ENCODE results near the gene TRIM17. TPM values are rescaled to one million over a fixed set of nuclear protein-coding genes. Genes with fewer than 3 reads are reported as not detected.

Gene TRIM17
- total and polyA plus RNA-seq, 9 of the 15 experiments (the other 6 are each of a cell fraction or from before 2014, with no cell fraction given) = not detected

- TF ChIP-seq DIDO1 (tag; IDR thresholded peaks at IDR 0.05; ENCODE audit: low read depth) = no peak
- no peak for TF ChIP-seq ZNF384 (IDR thresholded peaks at IDR 0.05; ENCODE audit: low read depth, low read length)
- TF ChIP-seq KDM1A (IDR thresholded peaks at IDR 0.05) = no peak
- no peak for TF ChIP-seq NR3C1 (CRISPR knock-in tag; IDR thresholded peaks at IDR 0.05)
- no peak for TF ChIP-seq E2F5 (CRISPR knock-in tag; IDR thresholded peaks at IDR 0.05)
- no peak for TF ChIP-seq ZNF583 (CRISPR knock-in tag; IDR thresholded peaks at IDR 0.05)
- TF ChIP-seq ILF3 (IDR thresholded peaks at IDR 0.05; ENCODE audit: borderline replicate concordance) = no peak
- no peak for TF ChIP-seq FIP1L1 (IDR thresholded peaks at IDR 0.05; ENCODE audit: low read depth, low read length, poor library complexity, severe bottlenecking)
- TF ChIP-seq FOXO4 (CRISPR knock-in tag; IDR thresholded peaks at IDR 0.05) = no peak
- peak in 1 of 2 experiments; percentile 11; a peak in 1 of 4 replicates for TF ChIP-seq RAD21 (CRISPR knock-in tag; conservative IDR thresholded peaks at IDR 0.05 in 1 of 2, IDR thresholded peaks at IDR 0.05 in 1 of 2)
- peak; percentile 72 for TF ChIP-seq ZNF175 (CRISPR knock-in tag; IDR thresholded peaks at IDR 0.05; ENCODE audit: low read depth)
- no peak for TF ChIP-seq ZNF586 (CRISPR knock-in tag; conservative IDR thresholded peaks at IDR 0.05)
- no peak for TF ChIP-seq SAFB2 (IDR thresholded peaks at IDR 0.05; ENCODE audit: borderline replicate concordance, low read depth, low read length, severe bottlenecking)
- peak; percentile 82 for TF ChIP-seq KLF16 (IDR thresholded peaks at IDR 0.05)
- TF ChIP-seq ZNF124 (CRISPR knock-in tag; IDR thresholded peaks at IDR 0.05) = no peak
- TF ChIP-seq STAT5B (CRISPR knock-in tag; IDR thresholded peaks at IDR 0.05) = no peak
- TF ChIP-seq HNRNPK (IDR thresholded peaks at IDR 0.05; ENCODE audit: low read depth, low read length, poor library complexity, severe bottlenecking) = no peak
- no peak for TF ChIP-seq PHTF2 (CRISPR knock-in tag; IDR thresholded peaks at IDR 0.05)
- TF ChIP-seq FOXJ2 (tag; IDR thresholded peaks at IDR 0.05) = no peak
- TF ChIP-seq CTBP1 (IDR thresholded peaks at IDR 0.05; ENCODE audit: borderline replicate concordance) = peak; percentile 36; the same call in 1 of the 2 replicates
- TF ChIP-seq MXD1 (CRISPR knock-in tag; IDR thresholded peaks at IDR 0.05; ENCODE audit: borderline replicate concordance, poor library complexity, severe bottlenecking) = no peak
- 0 out of 2 replicates have a peak, but pooled peaks have one; percentile 32 for TF ChIP-seq NCOA1 (IDR thresholded peaks at IDR 0.05; ENCODE audit: low read depth)
- no peak for TF ChIP-seq E4F1 (CRISPR knock-in tag; IDR thresholded peaks at IDR 0.05; ENCODE audit: borderline replicate concordance)
- TF ChIP-seq THRAP3 (IDR thresholded peaks at IDR 0.05; ENCODE audit: borderline replicate concordance) = no peak
These were observed 4.5 kb upstream of the TRIM17 start (continued) for GRCh38 chr1:228420968-228421826.

Measured in K562 (cell line).